Caco-2 (cell line): ENCODE measurements around the gene KDM8. TPM values are rescaled to one million over a fixed set of nuclear protein-coding genes. Genes with fewer than 3 reads are reported as not detected.

Source experiments
- BruUV-seq: library from RNA; stranded (reverse); fragments of 400-500 nt; replicated peaks from 2 replicates; lab custom pipeline; 2021; lab: Mats Ljungman, UMichigan
- CTCF ChIA-PET: fragments of 300-600 bp; sonication (Branson Sonifier 250); formaldehyde crosslinking; loops from one replicate; lab custom pipeline; 2022; ENCODE audit warnings: antibody characterized with exemption; lab: Charles Lee
- POLR2A ChIA-PET: fragments of 300-600 bp; sonication (Branson Sonifier 250); formaldehyde crosslinking; loops from one replicate; lab custom pipeline; 2022; ENCODE audit warnings: antibody characterized with exemption; lab: Charles Lee
- DNase-seq, 2 experiments: peaks; one replicate each; pipeline versions ENCODE4 v3.0.0 to v3.0.0-alpha.2; 2020 to 2022
- H3K27me3 ChIP-seq: replicated peaks from 2 replicates; pipeline ENCODE4 v1.6.0; 2011; ENCODE audit warnings: low read length; ENCODE audit not compliant: control insufficient read depth, insufficient read depth
- H3K36me3 ChIP-seq: 2 replicates; pipeline ENCODE4 v1.5.1; 2011; ENCODE audit warnings: low read length; ENCODE audit not compliant: control insufficient read depth, insufficient read depth
- H3K4me1 ChIP-seq: fragments of 250-450 bp; sonication (Bioruptor Pico); 2 replicates; pipeline ENCODE4 v1.5.1; 2020; ENCODE audit warnings: mild to moderate bottlenecking
- H3K4me3 ChIP-seq: 2 replicates; pipeline ENCODE4 v1.5.1; 2011; ENCODE audit warnings: low read depth, mild to moderate bottlenecking, control low read depth, low read length
- H3K9me3 ChIP-seq: fragments of 250-450 bp; sonication (Bioruptor Pico); 2 replicates; pipeline ENCODE4 v1.5.1; 2020; ENCODE audit warnings: mild to moderate bottlenecking, moderate library complexity
- H3K27ac Mint-ChIP-seq: one replicate; pipeline ENCODE4 v1.8.0; 2022; ENCODE audit warnings: mixed read lengths; ENCODE audit not compliant: unreplicated experiment
- H3K27me3 Mint-ChIP-seq: one replicate; pipeline ENCODE4 v1.8.0; 2022; ENCODE audit warnings: mixed read lengths; ENCODE audit not compliant: insufficient read depth, unreplicated experiment
- H3K36me3 Mint-ChIP-seq: one replicate; pipeline ENCODE4 v1.8.0; 2022; ENCODE audit warnings: mild to moderate bottlenecking, mixed read lengths; ENCODE audit not compliant: insufficient read depth, unreplicated experiment
- H3K4me1 Mint-ChIP-seq: one replicate; pipeline ENCODE4 v1.8.0; 2022; ENCODE audit warnings: low read depth, mixed read lengths; ENCODE audit not compliant: unreplicated experiment
- H3K4me3 Mint-ChIP-seq: one replicate; pipeline ENCODE4 v1.8.0; 2022; ENCODE audit warnings: mild to moderate bottlenecking, moderate library complexity, mixed read lengths; ENCODE audit not compliant: unreplicated experiment
- H3K9me3 Mint-ChIP-seq: one replicate; pipeline ENCODE4 v1.8.0; 2022; ENCODE audit warnings: mixed read lengths; ENCODE audit not compliant: unreplicated experiment
- intact Hi-C: fragments of 100-400 bp; cut with micrococcal nuclease; formaldehyde crosslinking; loops from one replicate; pipeline ENCODE4 v1.10.0; 2022; ENCODE audit not compliant: unreplicated experiment
- total RNA-seq: library from RNA; stranded (reverse); gene quantifications from 2 replicates; pipeline ENCODE4 v1.2.3, GENCODE V29; 2022
- TF ChIP-seq, protein P1 (sequence below), 2 experiments: fragments of 200-600 bp in 1 of 2; IDR thresholded peaks; 1 replicate in 1 of 2; 2 replicates in 1 of 2; pipeline versions ENCODE4 v1.5.1 to v1.8.0; 2011 to 2022; ENCODE audit warnings: antibody characterized with exemption in 1 of 2, control low read depth in 1 of 2, inconsistent platforms in 1 of 2, low read depth in 1 of 2, low read length in 1 of 2, mild to moderate bottlenecking in 1 of 2, moderate library complexity in 1 of 2; ENCODE audit not compliant: insufficient read depth in 1 of 2, severe bottlenecking in 1 of 2, unreplicated experiment in 1 of 2

Gene KDM8
- total RNA-seq, 1 experiment from 2014 or later, result 7.0 TPM

DNA sequence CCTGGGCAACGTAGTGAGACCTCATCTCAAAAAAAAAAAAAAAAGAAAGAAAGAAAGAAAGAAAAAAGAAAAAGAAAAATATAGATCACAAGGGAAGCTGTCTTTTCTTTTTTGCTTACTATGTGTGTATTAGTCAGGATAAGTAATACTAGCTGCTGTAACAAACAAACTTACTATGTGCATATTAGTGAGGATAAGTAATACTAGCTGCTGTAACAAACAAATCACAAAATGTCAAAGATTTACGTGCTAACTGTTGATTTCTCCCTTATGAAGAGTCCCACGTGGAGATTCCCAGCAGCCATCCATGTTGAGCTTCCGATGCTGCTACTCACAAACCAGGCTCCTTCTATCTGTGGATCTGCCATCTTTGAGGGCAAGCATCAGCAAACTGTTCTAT lies 31.7 kb upstream of the KDM8 start:
- intact Hi-C loops, result no loop called here
- no peaks in the 10 kb centered on the region for H3K27me3 ChIP-seq
- no peak overlapping the region for H3K27ac Mint-ChIP-seq
- peaks cover 9% of the 10 kb centered on the region for H3K4me1 ChIP-seq
- H3K9me3 Mint-ChIP-seq, result peaks cover 16% of the 10 kb centered on the region
- no TSS peak for BruUV-seq
- H3K36me3 ChIP-seq, result no peaks in the 10 kb centered on the region
- no peaks in the 10 kb centered on the region for H3K9me3 ChIP-seq
- no peaks in the 10 kb centered on the region for H3K36me3 Mint-ChIP-seq
- no peak overlapping the region for H3K4me3 Mint-ChIP-seq
- peaks cover 5% of the 10 kb centered on the region for H3K27me3 Mint-ChIP-seq
- ChIA-PET CTCF (no interaction called here), POLR2A (no interaction called here)
- TF ChIP-seq, protein P1, sequence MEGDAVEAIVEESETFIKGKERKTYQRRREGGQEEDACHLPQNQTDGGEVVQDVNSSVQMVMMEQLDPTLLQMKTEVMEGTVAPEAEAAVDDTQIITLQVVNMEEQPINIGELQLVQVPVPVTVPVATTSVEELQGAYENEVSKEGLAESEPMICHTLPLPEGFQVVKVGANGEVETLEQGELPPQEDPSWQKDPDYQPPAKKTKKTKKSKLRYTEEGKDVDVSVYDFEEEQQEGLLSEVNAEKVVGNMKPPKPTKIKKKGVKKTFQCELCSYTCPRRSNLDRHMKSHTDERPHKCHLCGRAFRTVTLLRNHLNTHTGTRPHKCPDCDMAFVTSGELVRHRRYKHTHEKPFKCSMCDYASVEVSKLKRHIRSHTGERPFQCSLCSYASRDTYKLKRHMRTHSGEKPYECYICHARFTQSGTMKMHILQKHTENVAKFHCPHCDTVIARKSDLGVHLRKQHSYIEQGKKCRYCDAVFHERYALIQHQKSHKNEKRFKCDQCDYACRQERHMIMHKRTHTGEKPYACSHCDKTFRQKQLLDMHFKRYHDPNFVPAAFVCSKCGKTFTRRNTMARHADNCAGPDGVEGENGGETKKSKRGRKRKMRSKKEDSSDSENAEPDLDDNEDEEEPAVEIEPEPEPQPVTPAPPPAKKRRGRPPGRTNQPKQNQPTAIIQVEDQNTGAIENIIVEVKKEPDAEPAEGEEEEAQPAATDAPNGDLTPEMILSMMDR (IDR thresholded peaks at IDR 0.05; ENCODE audit: insufficient read depth in 1 of 2, low read depth in 1 of 2, low read length in 1 of 2, severe bottlenecking in 1 of 2, unreplicated experiment in 1 of 2), result no peak
- DNase-seq, result no peak
- H3K4me3 ChIP-seq, result no peak overlapping the region
- H3K4me1 Mint-ChIP-seq, result peaks cover 6% of the 10 kb centered on the region

DNA sequence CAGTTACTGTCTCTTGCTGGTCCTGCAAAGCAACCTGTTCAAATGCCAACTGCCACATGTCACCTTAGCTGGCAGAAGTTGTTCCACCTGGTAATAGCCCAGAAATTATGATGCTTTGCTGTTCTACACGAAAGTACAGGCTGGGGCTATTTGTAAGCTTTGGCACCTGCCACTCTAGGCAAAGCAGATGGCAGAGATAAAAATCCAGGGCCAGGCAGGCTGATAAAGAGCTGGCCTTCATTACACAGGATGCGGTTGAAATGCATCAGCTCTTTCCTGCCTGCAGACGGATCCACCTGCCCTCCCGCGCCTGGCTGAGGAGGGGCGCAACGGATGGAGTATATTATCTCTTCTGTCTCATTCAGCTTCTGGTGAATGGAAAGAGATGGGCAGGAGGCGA lies 29.3 kb upstream of the KDM8 start:
- peaks cover 6% of the 10 kb centered on the region for H3K4me1 Mint-ChIP-seq
- H3K36me3 Mint-ChIP-seq, result no peaks in the 10 kb centered on the region
- BruUV-seq, result no TSS peak

DNA sequence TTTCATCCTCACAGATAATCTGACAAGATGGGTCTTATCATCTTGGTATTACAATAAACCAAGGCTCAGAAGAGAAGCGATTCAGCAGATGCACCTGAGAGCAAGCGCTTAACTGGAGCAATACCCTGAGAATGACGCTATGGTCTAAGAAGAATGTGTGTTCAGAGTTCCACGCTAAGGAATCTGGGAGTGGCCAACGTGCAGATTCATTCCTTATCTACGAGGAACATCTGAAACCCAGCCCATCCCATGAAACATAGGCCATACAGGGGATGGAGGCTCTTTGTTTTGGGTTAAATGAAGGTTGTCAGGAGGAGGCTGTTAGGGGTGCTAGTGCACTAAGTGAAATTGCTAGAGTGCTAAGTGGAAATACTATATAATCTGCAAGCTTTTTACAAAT lies 28.5 kb upstream of the KDM8 start:
- intact Hi-C loops, result no loop called here
- TF ChIP-seq, protein P1 (IDR thresholded peaks at IDR 0.05; ENCODE audit: insufficient read depth in 1 of 2, low read depth in 1 of 2, low read length in 1 of 2, severe bottlenecking in 1 of 2, unreplicated experiment in 1 of 2), result no peak
- Mint-ChIP-seq H3K36me3 (no peaks in the 10 kb centered on the region), H3K4me1 (peaks cover 6% of the 10 kb centered on the region), H3K4me3 (no peak overlapping the region), H3K27ac (no peak overlapping the region), H3K27me3 (no peaks in the 10 kb centered on the region), H3K9me3 (peaks cover 16% of the 10 kb centered on the region)
- CTCF ChIA-PET, result no interaction called here
- H3K27me3 ChIP-seq, result no peaks in the 10 kb centered on the region
- POLR2A ChIA-PET, result no interaction called here
- no peaks in the 10 kb centered on the region for H3K36me3 ChIP-seq
- H3K4me3 ChIP-seq, result no peak overlapping the region
- no peaks in the 10 kb centered on the region for H3K9me3 ChIP-seq
- H3K4me1 ChIP-seq, result peaks cover 9% of the 10 kb centered on the region
- BruUV-seq, result no TSS peak
- peak; percentile 52 to 62 for DNase-seq

More for the DNA sequence above, 29.3 kb upstream of the KDM8 start:
- no peaks in the 10 kb centered on the region for H3K27me3 ChIP-seq
- peaks cover 16% of the 10 kb centered on the region for H3K9me3 Mint-ChIP-seq
- H3K4me3 ChIP-seq, result no peak overlapping the region
- TF ChIP-seq, protein P1 (IDR thresholded peaks at IDR 0.05; ENCODE audit: insufficient read depth in 1 of 2, low read depth in 1 of 2, low read length in 1 of 2, severe bottlenecking in 1 of 2, unreplicated experiment in 1 of 2), result no peak
- DNase-seq, result no peak
- H3K27me3 Mint-ChIP-seq, result no peaks in the 10 kb centered on the region
- ChIA-PET CTCF (no interaction called here), POLR2A (no interaction called here)
- no peak overlapping the region for H3K4me3 Mint-ChIP-seq
- intact Hi-C loops, result no loop called here
- no peak overlapping the region for H3K27ac Mint-ChIP-seq
- no peaks in the 10 kb centered on the region for H3K36me3 ChIP-seq
- H3K9me3 ChIP-seq, result no peaks in the 10 kb centered on the region
- H3K4me1 ChIP-seq, result peaks cover 9% of the 10 kb centered on the region
